Endometrium (tissue), 2 donors: ENCODE data around the gene SLC22A4.

Experiments
- FAIRE-seq: peaks from 2 replicates; lab custom pipeline; 2012; peaks lifted over from hg19 to GRCh38; lab: Jason Lieb, UNC
- donor health status: control.
- donor health status: control.

The SLC22A4 gene

DNA sequence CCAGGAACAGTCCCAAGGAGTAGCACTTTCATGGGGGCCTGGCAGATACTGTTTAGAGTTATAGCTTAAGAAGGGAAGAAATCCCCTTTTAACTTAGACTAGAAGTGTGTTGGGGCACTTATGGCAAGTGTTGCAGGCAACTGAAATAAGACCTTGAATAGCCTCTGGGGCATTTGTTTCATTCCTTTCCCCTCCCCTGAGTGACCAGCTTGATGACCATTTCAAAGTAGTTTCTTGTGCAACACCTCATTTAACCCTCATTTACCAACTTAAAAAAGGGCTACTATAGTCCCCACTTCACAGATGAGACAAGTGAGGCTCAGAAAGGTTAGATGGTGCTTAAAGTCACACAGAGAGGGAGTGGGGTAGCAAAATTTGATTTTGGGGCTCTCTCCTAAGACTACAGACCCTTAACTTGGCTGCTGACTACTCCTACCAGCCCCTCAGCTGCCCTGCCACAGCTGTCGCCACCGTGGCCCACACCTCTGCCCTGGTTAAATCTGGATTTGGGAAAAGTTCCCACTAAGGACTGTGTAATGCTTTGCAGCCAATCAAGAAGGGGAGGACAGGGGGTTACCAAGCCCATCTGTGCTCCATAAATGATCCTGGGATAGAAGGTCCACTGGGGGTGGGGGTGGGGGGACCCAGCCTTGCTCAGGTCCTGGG, 31.2 kb upstream of the SLC22A4 start:
- FAIRE-seq: no peak

DNA sequence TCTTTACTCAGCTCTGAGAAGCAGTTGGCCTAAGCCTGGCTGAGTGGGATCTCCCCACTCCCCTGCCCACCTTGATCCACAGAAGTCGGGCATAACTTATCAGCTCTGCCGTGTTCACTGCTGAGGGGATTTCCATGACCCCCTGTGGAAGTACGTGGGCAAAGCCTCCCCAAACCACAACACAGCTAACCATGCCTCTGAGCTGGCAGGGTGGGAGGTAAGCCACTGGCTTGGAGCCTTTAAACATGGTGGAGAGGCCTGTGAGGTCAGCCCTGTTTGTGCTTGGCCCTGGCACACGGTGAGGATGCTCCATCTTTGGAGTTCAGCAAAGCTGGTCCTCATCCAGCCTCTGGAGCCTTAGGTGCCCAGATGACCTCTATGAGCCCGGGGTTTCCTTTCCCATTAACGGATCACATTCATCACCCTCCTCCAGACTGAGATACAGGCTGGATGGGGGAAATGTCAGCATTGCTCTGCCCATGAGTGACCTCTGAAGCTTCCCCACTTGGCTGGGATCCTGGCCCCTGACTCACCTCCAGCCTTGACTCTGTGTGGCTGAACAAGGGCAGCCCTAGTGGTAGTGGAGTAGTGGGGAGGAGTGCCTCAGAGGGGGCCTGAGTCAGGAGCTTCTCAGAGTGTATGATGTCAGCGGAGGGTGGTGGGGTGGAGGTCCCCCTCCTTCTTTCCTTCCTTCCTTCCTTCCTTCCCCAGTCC, 30.5 kb upstream of the SLC22A4 start:
- no peak for FAIRE-seq

DNA sequence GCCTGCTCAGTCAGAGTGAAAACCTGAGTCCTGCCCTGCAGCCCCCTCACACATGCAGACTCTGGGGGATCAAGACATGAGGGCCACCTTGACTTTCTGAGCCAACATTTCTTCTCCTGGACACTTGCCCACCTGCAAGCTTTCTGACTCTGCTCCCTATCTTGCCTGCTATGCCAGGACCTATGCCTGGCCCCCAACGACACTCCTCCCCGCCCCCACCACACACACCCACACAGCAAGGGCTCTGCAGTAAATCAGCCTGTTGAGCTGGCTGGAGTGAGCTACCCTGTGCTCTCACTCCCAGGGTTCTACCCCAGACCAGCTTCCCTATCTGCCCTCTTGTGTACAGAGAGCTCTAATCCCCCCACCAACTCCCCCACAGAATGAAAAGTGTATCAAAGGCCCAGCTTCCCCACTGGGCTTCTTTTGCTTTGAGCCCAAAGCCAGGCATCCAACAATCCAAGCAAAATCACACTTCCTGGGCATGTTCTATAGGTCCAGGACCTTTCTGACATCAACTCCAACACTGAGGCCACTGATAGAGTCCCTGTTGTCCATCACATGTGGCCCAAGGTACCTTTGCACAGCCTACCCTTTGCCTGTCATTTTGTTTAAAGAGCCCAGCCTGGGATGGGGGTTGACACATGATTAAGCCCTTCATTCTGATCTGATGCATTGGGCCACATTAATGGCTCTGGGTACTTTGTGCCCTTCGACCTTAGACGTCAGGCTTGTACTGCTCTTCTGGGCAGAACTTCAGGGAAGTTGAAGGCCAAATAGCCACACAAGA, 29.5 kb upstream of the SLC22A4 start:
- FAIRE-seq: no peak

DNA sequence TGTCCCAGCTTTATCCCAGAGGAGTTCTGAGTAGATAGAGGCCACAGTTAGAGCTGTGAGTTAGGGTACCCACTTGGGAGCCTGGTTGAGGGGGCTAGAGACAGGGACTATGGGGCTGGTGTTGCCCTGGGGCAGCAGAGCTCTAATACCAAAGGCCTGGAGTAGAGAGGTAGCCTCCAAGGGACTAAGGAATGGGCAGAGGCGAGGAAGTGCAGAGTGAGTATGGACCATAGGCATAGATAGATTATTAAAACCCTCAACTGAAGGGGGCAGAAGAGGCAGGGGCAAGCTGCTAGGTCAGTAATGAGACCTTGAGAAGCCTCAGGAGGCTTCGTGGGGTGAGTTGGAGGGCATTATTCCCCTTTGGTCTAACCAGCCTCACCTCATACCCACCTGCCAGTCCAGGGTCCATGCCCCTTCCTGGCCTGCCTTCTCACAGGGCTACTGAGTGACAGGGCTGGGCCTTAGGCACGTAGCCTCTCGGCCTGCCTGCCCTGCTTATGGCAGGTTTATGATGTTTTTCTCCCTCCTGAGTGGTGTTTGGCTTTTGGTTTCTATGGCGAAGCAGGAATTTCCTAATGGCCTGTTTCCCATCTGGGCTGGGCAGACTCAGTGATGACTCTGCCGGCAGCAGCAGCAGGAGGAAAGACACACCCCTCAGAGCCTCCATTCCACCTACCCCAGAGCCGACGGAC, 28.7 kb upstream of the SLC22A4 start:
- FAIRE-seq: no peak

DNA sequence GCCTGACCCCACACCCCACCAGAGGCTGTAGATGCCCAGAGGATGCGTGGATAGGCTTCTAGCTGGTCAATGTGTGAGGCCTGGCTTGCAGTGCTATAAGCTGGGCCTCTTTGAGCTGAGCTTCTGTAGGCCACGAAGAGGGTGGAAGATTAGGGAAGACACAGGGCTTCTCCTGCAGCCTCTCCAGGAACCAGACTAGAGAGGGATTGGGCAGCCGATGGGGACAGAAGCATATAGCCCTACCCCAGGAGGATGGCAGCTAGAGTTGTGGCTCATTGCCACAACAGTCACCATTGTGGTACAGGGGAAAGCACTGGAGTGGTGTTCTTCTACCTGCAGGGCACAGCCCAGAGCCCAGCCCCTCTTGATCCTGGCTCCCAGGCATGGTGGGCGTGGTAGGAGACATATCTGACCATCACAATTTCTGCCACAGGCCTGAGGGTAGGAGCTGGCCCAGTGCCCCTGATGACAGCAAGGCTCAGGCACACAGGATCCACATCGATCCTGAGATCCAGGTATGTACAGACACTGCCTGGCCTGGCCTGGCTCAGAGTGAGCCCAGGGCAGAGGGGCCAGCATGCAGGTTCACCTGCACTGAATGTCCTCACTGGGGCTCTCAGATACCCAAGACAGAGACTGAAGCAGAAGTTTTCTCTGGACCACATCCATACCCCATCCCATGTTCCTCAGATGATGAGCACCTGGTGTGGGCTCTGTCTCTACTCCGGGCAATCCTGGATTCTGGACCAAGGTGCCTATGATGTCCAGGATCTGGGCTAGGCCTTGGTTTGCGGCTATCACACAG, 28.0 kb upstream of the SLC22A4 start:
- no peak for FAIRE-seq

DNA sequence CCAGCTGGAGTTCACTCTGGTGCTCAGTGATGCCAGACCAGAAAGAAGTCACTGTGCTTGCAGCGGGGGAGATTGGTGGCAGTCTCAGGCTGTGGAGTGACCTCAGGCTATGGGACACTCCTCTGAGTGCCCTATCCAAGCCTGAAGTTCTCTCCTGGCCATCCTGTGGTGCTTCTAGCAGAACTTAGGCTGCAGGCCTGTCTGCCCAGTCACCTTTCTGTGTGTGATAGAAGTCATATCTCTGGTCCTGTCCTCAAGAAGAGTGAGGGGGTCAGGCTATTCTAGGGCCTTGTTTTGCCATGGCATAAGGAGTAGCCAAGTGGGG, 27.4 kb upstream of the SLC22A4 start:
- FAIRE-seq: no peak

DNA sequence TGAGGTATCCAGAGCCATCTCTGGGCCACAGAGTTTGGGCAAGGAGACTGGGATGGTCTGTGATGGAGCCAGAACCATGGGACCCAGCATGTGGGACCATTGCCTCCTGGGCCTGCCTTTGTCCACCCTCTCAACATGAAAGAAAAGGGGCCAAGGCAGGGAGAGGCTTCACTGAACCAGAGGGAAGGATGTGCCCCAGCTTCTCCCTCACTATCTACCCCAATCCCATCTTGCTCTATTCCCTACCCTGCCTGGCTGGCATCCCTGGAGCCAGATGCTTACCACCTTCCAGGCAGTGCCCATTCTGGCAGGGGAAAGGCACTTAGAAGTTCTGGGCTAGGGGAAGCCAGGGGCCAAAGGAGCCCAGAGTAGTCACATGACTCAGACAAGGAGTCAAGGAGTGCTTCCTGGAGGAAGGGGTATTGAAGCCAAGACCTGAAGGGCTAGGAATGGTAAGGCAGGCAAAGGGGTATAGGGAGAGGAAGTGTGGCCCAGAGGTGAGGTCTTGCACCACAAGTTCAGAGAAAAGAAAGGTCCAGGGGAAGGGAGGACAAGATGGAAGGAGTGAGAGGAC, 26.9 kb upstream of the SLC22A4 start:
- FAIRE-seq: no peak

DNA sequence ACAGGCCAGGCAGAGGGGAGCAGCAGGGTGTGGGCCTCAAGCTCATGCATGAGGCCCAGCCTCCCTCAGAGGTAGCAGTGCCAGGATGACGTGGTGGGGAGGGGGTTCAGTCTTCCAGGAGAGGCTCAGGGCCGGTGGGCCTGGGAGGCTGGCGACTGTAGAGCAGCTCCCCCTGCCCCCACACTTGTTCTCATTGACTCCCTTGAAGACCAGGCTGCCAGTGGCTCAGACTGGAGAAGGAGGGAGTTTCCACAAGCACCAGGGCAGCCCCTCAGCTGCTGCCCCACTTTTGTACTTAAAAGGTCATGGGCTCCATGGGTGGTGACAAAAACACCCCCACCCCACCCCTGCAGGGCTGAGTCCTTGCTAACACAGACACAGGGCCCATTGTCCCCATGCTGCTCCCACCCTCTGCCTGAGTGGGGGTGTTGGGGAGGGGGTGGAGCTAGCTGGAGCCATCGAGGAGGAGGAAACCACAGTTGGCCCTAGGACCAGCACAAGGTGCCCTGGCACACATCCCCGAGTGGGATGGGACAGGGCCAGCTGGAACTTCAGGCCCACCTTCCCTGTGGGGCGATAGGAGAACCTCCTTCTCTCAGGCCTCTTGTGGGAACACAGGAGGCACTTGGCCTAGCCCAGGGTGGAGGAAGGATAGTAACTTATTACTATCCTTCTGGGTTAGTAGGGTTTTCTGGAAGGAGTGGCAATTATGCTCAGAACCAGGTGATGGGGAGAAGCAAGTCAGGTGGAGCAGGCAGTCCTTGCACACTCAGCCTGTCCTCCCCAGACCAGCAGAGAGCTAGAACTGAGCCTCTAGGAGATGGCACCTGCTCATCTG, 26.0 kb upstream of the SLC22A4 start:
- FAIRE-seq: no peak

DNA sequence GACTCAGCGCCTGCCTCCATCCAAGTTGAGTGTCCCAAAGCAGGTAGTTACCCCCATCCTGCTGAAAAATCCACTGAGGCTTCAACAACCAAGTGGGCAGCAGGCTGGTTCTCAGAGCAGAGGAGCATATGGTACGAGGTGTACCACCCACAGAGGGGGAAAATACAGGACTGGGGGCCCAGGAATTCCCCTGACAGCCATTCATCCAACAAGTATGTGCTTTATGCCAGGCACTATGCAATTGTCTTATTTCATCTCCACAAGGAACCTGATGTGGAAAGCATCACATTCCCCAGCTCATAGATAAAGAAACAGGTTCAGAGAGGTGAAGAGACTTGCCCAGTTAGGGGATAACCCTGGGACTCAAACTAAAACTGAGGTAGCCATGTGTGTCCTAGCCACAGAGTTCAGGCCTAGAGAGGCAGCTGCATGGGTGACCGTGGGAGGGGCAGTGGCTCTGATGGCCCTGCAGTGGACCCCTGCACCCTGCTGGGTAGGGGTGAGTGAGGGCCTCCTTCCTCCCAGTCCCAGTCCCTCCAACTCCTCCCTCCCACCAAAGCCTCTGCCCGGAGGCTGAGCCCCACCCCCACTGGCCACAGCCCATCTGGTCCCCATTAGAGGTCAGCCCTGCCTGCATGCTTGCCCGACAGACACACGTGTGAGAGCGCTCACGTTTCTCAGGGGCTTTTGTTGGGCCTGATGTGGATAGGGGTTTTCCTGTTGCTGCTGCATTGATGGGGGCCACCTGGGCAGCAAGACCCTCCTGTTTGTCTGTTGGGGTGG, 25.2 kb upstream of the SLC22A4 start:
- FAIRE-seq: no peak

DNA sequence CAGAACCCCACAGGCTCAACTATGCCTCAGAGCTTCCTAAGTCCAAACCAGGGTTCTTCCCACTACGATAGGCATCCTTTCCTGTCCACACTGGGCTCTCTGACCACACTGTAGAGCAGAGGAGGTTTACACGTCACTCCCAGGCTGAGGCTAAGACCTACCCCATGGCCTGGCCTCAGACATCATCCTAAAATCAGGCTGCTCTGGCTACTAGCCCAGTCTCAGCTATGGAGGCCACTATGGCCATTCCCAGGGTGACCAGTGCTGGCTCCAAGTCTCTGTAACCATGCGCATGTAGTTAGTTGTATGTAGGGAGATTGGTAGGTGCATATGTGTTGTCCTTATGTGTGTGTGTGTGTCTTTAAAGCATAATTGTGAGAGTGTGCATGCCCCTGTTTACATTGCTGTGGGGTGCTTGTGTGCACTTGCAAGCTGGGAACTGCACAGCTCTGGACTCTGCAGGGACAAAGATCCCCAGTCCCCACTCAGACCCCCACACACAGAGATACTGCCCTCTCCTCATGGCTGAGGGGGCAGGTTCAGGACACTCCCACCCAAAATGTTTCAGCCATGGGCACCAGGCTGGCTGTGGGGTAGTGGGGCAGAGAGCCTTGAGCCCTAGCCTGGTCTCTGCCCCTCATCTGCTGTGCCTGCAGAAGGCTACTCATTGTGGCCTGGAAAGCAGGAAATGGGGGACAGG, 24.4 kb upstream of the SLC22A4 start:
- FAIRE-seq: no peak

DNA sequence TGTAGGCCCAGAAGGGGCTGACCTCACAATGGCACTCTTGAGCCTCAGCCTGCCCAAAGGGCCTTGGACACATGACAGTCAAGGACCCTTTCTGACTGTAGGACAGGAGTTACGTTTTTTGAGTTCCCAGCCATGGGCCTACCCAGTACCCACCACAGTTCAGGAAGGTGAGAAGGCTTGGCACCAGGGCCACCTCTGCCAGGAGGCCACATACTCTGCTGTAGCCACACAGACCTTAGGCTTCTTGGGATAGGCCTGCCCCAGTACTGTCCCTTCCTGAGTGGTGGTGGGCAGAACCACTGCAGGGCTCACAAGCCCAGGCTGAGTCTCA, 23.9 kb upstream of the SLC22A4 start:
- FAIRE-seq: no peak

DNA sequence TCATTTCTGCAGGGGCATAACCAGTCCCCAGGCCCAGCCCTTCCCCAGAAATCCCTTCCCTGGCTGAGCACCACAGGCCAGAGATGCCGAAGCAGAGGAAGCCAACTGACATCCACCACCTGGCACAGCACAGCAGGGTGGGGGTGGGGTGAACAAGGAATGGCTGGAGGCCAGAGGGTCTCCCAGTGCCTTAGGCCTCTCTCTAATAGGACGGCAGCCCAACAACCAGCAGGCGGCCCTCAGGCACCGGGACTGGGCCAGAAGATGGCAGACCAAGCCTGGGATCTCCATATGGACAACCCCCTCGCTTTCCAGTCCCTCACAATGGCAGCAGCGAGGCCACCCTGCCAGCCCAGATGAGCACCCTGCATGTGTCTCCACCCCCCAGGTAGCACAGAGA, 23.5 kb upstream of the SLC22A4 start:
- FAIRE-seq: no peak

DNA sequence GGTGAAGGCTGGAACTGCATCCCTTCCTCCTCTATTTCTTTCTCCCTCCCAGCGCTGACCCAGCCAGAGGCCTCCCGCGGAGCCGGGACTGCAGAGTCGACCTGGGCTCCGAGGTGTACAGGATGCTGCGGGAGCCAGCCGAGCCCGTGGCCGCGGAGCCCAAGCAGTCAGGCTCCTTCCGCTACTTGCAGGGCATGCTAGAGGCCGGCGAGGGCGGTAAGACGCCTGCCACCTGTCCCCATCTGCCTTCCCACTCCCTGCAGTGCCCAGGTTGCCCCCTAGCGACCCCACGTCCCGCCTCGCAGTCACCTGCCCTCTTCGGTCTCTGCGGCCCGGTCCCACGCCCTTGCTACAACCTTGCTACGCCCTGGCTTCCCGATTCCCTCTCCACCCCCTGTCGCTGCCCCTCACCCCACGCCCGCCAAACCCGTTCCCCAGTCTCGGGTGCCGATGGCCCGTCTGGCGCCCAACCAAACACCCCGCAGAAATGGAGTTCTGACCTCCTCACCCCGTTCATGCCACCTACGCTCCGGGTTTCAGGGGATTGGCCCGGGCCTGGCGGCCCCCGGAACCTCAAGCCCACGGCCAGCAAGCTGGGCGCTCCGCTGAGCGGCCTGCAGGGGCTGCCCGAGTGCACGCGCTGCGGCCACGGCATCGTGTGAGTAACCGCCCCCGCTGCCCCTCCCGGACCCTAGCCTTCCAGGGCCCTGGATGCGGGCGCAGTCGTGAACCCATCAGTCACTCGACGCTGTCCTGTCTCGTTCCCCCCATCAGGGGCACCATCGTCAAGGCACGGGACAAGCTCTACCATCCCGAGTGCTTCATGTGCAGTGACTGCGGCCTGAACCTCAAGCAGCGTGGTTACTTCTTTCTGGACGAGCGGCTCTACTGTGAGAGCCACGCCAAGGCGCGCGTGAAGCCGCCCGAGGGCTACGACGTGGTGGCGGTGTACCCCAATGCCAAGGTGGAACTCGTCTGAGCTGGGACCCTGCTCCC, 22.6 kb upstream of the SLC22A4 start:
- FAIRE-seq: no peak

DNA sequence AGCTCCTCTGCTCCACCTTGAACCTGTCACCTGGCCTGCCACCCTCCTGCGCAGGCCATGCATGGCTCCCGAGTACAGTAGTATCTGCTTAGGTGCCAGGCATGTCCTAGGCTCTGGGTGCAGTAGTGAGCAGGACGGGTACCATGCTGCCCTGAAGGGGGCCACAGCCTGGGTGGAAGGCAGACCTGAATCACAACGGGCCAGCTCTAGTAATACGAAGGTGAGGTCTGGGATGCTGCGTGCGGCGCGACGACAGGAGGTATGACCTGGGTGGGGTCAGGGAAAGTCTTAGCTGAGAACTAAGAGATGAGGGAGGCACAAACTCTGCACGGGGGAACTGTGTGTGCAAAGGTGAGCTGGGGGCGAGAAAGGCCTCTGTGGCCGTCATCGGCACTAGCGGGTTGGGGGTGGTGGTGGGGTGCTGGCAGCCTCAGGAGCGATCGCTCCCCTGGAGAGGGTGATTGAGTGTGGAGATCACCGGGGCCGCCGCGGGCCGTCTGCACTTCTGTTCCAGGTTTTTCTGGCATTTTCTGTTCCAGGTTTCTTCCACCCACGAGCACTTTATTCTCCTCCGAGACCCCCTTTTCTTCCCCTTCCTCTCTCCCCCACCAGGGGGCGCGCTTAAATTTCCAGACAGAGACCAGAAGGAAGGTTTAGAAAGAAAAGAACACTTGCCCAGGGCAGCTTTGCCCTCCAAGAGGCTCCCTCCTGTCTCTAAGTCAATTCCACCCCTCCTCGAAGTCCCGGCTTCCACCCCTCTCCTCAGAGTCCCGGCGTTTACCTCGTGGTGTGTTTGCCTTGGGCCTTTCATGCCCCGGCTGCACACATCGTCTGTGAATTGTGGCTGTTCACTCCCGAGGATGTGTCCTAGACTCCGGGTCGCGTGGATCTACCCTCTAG, 21.6 kb upstream of the SLC22A4 start:
- FAIRE-seq: no peak

DNA sequence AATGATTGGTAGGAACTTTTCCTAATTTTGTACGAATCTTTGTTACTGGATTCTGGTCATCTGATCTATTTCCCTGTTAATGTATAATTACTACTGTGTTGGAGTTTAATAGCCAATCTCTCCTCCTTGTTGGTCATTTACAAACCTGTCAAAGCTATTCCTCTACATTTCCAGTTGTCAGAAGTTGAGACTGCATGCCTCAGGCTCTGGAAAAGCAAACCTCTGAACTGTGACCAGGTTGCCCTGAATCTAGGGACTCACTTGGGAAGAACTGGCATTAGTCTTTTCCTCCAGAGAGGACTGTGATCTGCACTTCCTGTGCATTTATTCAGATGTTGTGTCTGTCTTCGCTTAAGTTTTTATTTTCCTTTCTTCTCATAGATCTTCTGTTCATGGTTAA, 20.6 kb upstream of the SLC22A4 start:
- no peak for FAIRE-seq

DNA sequence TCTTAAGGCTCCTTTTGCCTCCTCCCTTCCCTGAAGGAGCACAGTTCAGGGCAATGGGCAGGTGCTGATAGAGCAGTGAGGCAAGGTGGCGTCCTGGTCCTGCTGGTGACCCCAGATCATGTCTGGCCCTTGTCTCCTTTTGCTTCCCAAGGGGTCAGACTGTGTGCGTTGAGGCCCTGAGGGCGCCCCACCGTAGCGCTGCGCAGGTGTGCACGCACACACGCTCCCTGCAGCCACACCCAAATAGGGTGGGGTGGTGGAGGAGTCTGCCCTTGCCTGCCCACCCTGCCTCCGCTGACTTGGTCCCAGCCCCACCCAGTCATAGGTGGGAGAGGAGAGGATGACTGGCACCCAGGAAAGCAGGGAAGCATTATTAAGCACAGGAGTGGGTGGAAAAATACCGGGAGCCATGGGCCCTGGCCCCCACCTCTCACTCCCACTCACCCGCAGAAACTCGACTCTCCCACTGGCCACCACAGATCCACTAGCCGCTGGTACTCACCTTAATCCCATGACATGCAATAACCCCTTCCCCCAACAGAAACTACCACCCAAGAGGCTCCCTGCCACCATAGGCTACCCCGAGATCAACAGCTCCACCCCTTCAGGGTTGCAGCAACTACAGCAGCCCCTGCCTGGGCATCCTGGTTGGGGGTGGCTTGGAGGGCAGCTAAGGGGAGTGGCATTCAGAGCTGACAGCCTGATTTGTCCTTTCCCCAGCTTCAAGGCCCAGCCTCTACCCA, 20.0 kb upstream of the SLC22A4 start:
- FAIRE-seq: no peak
